ENCODE measurements around the gene DDHD1.
"Not testable (repeated sequence)": the region's sequence is repeated elsewhere in the genome, so short reads cannot be mapped to it uniquely, and the experiment has no call there.

The DDHD1 gene

DNA sequence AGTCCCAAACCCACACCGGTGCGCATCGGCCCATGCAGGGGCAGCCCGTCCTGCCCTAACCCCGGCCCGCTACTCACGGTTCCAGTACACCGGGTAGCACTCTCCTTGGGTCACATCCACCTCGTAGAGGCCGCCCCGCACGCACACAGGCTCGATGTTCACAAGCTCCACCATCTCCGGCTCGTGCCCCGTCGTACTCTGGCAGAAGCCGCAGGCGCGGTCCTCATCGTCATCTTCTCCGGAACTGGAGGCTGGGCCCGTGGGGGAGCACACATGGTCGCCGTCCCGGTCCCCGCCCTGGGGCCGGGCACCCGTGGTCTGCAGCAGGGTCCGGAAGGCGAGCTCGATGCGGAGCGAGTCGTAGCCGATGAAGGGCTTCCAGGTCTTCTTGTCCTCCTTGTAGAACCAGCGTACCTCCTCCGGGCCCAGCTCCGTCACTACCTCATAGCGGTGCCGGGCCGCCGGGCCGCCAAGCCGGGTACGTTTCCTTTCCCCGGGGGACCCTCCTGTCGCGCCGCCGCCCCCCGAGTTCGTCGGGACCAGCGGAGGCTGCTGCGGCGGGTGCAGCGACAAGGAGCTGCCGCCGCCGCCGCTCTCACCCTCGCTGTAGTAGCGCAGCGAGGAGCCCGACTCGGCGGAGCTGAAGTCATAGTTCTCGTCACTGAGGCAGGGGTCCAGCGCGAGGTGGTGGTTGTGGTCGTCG is 788 bp downstream of the DDHD1 start:
- DNase-seq (ENCODE audit: low spot score) = peak; percentile 59

DNA sequence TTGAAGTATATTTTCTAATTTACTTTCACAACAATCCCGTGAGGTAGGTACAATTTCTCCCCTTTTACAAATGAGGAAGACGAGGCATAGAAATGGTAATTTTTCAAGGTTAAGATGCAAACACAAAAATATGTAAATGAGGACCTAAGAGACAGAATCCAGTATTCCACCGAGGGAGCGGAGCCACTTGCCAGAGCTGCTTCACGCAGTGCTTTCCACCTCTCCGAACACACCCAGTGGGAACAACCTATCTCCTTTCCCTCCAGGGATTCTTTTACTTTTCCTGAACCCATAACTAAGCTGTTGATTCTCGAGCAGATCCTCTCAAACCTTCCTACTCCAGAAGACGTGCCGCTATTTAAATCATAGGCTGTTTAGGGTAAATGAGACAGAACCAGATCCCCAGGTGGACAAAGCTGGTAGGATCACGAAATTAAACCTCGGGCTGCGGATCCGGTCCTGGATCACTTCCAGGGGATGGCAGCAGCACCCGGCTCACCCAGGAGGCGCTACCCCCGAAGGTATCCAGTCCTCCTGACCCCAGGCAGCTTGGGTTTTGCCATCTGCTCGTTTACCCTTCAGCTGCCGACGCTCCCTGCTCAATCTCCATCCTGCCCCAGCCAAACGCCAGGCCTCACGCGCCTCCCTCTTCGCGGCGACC is 1.5 kb downstream of the DDHD1 start:
- peak; percentile 34 for DNase-seq (ENCODE audit: low spot score)

- DNase-seq (ENCODE audit: low spot score) = no peak
These were observed 3.3 kb downstream of the DDHD1 start for GRCh38 chr14:53149668-53150316.

- DNase-seq (ENCODE audit: low spot score) = peak; percentile 13
These were observed 4.5 kb downstream of the DDHD1 start for GRCh38 chr14:53148671-53149070.

GRCh38 chr14:53147893-53148292 is 5.2 kb downstream of the DDHD1 start:
- no peak for DNase-seq (ENCODE audit: low spot score)

GRCh38 chr14:53147208-53147607 is 5.9 kb downstream of the DDHD1 start:
- DNase-seq (ENCODE audit: low spot score) = no peak

DNA sequence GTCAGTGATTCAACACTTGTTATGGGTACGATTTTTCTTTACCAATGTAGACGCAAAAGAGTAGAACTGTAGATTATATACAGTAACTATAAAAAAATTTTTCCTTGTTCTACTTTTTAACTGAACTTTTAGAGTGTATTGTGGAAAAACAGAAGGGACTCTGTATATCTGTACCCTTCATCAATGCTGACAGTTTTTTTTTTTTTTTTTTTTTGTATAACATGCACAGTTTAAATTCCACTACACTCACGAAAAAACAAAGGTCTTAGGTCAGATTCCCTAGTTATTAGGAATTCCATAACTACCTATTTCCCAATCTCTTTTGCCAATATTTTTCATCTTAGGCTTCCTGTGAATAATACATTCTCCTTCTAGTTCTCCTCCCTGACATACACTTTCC is 6.4 kb downstream of the DDHD1 start:
- DNase-seq (ENCODE audit: low spot score) = no peak

DNA sequence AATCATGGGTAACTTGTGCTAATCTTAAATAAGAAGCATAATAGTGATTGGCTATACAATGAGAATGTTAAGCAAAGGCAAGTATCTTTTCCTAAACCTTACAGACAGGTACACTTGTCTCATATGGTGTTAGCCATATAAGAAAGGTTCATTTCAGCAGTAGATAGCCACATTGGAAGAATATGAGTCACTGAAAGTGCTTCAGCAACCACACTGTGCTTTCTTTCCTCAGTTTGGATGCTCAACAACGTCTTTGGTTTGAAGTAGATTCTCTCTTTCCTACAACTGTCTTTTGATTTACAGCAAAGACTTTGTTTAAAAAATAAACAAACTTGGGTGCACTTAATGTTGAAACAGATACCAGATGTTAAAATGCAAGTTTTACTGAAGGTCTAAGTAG is 8.9 kb downstream of the DDHD1 start:
- no peak for DNase-seq (ENCODE audit: low spot score)

DNA sequence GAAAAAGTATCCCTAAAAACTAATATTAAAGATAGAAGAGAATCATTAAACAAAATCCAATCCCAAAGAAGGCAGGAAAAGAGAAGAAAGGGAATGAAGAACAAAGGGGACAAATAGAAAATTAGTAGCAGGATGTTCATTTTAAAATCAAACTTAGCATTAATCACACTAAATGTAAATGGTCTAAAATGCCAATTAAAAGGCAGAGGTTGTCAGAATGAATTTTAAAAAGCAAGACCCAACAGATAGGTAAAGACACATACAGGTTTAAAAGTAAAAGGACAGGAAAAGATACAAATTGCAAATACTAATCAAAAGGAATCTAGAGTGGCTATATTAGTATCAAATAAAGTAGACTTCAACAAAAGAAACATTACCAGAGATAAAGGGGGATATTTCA is 12.5 kb downstream of the DDHD1 start:
- no peak for DNase-seq (ENCODE audit: low spot score)

DNA sequence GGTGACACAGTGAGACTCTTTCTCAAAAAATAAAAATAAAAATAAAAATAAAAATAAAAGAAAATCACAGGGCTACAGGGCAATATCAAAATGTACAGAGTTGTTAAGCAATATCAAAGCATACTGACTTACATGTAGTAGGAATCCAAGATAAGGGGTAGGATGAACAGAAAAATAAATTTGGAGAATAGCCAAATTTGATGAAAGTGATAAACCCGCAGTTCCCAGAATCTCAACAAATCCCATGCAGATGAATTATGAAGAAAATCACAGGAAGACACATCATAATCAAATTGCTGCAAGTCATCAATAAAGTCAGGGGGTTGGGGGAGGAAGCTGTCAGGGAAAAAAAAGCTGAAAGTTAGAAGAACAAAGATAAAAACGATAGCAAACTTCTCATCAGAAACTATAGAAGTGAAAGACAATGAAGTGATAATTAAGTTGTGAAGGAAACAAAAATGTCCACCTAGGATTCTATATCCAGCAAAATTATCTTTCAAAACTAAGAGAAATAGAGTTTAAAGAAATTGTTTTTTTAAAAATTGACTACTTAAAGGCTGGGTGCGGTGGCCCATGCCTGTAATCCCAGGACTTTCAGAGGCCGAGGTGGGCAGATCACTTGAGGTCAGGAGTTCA is 15.4 kb downstream of the DDHD1 start:
- DNase-seq (ENCODE audit: low spot score) = no peak

GRCh38 chr14:53130491-53130890 is 22.6 kb downstream of the DDHD1 start:
- not testable (repeated sequence) for DNase-seq (ENCODE audit: low spot score)

DNA sequence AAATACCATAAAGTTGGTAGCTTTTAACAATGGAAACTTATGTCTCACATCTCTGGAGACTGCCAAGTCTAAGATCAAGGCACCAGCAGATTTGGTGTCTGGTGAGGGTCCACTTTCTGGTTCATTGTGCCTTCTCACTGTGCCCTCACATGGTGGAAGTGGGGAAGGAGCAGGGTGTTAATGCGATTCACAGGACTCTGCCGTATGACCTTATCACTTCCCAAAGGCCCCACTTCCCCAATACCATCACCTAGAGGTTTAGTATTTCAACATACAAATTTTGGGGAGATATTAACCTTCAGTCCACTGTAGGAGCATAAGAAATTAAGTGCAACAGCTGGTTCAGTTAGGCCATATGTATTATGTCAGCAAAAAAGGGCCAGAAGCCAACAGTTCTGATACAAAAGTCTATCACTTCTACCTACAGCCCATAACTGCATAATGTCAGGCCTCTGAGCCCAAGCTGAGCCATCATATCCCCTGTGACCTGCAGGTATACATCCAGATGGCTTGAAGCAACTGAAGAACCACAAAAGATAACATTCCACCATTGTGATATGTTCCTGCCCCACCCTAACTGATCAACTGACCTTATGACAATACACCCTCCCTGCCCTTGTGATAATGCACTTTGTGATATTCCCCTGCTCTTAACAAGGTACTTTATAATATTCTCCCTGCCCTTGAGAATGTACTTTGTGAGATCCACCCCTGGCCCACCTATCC is 24.7 kb downstream of the DDHD1 start:
- no peak for DNase-seq (ENCODE audit: low spot score)

DNA sequence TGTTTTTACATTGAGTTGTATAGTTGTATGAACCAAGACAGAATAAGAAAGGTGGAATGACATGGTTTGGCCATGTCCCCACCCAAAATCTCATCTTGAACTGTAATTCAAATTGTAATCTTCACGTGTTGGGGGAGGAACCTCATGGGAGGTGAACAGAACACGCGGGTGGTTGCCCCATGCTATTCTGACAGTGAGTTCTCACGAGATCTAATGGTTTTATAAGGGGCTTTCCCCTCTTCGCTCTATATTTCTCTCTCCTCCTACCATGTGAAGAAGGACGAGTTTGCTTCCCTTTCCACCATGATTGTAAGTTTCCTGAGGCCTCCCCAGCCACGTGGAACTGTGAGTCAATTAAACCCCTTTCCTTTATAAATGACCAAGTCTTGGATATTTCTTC is 25.3 kb downstream of the DDHD1 start:
- DNase-seq (ENCODE audit: low spot score) = no peak

GRCh38 chr14:53127151-53127550 is 26.0 kb downstream of the DDHD1 start:
- no peak for DNase-seq (ENCODE audit: low spot score)

DNA sequence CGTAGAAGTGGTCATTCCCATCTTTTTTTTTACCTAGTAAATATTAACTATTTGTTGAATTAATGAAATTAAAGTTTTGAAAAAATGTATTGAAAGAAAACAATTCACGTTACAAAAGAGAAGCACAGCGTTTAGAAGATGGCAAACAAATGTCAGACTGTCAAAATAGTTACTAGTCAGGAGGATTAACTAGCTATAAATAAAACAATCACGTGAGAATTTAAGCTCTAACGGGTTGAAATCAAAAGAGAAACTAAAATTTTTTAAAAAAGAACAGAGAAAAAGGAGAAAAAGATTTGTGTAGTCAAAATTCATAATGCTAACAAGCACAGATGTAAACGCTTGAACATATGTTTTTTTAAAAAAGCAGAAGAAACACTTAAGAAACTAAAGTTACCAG is 26.4 kb downstream of the DDHD1 start:
- no peak for DNase-seq (ENCODE audit: low spot score)

DNA sequence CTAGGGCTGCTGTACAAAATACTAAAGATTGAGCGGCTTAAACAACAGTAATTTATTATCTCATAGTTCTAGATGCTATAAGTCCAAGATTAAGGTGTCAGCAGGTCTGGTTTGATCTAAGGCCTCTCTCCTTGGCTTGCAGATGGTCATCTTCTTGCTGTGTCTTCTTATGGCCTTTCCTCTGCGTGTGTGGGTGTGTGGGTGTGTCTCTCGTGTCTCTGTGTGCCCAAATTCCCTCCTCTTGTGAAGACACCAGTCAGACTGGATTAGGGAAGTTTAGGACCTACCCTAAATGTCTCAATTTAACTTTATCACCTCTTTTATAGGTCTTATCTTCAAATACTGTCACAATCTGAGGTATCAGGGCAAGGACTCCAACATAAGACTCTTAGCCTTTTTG is 28.3 kb downstream of the DDHD1 start:
- no peak for DNase-seq (ENCODE audit: low spot score)

DNA sequence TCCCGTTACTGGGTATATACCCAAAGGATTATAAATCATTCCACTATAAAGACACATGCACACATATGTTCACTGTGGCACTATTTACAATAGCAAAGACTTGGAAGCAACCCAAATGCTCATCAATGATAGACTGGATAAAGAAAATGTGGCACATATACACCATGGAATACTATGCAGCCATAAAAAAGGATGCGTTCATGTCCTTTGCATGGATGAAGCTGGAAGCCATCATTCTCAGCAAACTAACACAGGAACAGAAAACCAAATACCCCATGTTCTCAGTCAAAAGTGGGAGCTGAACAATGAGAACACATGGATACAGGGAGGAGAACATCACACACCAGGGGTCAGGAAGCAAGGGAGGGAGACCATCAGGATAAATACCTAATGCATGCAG is 31.7 kb downstream of the DDHD1 start:
- DNase-seq (ENCODE audit: low spot score) = not testable (repeated sequence)

DNA sequence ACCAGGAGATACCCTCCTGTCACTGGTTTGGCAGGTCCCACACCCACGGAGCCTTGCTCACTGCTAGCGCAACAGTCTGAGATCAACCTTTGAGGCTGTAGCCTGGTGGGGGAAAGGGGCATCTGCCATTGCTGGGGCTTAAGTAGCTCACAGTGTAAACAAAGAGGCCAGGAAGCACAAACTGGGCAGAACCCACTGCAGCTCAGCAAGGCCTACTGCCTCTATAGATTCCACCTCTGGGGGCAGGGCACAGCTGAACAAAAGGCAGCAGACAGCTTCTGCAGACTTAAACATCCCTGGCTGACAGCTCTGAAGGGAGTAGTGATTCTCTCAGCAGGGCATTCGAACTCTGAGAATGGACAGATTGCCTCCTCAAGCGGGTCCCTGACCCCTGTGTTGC is 35.6 kb downstream of the DDHD1 start:
- not testable (repeated sequence) for DNase-seq (ENCODE audit: low spot score)

- DNase-seq (ENCODE audit: low spot score) = no peak
These were observed 39.1 kb downstream of the DDHD1 start for GRCh38 chr14:53113989-53114388.

GRCh38 chr14:53110096-53110495 is 43.0 kb downstream of the DDHD1 start:
- no peak for DNase-seq (ENCODE audit: low spot score)

DNA sequence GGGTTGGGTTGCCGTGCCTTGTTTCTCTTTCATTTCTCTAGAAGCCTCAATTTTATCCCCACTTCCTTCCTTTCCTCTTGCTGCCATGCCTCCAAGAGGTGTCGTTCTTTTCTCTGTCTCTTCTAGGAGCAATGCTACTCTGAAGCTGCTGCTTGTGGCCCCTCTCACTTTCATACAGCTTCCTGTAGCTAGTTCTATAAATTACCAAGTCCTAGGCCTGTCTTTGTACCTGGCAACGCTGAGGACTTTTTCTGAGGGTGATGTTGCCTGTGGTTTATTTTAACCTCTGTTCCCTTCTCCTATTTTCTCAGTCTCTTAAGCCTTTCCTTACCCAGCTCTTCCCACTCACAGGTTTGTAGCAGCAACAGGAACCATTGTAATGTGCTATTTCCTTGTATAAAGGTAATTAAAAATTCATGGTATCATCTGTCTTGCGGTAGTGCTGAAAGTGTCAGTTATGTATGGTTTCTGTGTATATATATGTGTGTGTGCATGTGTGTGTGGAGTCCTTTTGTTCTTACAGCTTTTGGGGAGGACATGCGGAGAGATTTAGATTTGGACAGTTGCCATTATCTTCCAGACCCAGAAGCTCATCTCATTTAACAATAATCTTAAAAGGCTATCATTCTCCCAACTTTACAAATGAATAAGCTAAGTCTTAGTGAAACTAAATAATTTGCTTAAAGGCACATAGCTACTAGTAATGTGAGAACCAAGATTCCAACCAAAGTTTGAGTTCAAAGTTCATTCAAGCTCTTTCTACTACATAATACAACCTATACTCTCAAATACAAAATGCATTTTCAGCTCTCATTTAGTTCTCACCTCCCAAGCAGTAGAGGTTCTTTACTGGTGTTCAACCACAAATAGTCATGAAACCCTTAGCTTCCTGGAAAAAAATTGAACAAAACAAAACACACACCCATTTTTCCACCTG is 43.8 kb downstream of the DDHD1 start:
- peak; percentile 55 for DNase-seq (ENCODE audit: low spot score)

Measured in CD4-positive, alpha-beta T cell treated with Interleukin-15 for 4 hours (primary cell).